Omental fat pad (tissue), 4 donors: Measurements from ENCODE around the gene RPUSD4. TPM values are rescaled to one million over a fixed set of nuclear protein-coding genes. Genes with fewer than 3 reads are reported as not detected.

Experiments used
- ATAC-seq: fragments of 150-250 bp; one replicate; pipeline ENCODE4 v1.9.1; 2016; ENCODE audit warnings: mild to moderate bottlenecking, moderate library complexity; ENCODE audit not compliant: low FRiP score
- DNase-seq: peaks from one replicate; pipeline ENCODE4 v3.0.0-alpha.2; 2019; ENCODE audit warnings: low spot score
- total RNA-seq, 4 donors: library from RNA; depleted of rRNA; stranded (reverse); fragments of >200 nt; gene quantifications; one replicate each; pipeline ENCODE4 v1.1.0, GENCODE V29; 2016
- TF ChIP-seq, protein P1 (sequence below), 3 donors: fragments of 450-650 bp; IDR thresholded peaks; one replicate each; pipeline ENCODE4 v1.5.1; 2016 to 2017; ENCODE audit warnings: antibody characterized with exemption in 3 of 3, mild to moderate bottlenecking in 3 of 3, moderate library complexity in 2 of 3

RPUSD4 gene
- total RNA-seq, 4 donors from 2014 or later: 19.3 to 42.0 (median 24.0) TPM

GRCh38 chr11:126182787-126183445, 28.5 kb downstream of the RPUSD4 start:
- no peak for DNase-seq
- TF ChIP-seq, protein P1, sequence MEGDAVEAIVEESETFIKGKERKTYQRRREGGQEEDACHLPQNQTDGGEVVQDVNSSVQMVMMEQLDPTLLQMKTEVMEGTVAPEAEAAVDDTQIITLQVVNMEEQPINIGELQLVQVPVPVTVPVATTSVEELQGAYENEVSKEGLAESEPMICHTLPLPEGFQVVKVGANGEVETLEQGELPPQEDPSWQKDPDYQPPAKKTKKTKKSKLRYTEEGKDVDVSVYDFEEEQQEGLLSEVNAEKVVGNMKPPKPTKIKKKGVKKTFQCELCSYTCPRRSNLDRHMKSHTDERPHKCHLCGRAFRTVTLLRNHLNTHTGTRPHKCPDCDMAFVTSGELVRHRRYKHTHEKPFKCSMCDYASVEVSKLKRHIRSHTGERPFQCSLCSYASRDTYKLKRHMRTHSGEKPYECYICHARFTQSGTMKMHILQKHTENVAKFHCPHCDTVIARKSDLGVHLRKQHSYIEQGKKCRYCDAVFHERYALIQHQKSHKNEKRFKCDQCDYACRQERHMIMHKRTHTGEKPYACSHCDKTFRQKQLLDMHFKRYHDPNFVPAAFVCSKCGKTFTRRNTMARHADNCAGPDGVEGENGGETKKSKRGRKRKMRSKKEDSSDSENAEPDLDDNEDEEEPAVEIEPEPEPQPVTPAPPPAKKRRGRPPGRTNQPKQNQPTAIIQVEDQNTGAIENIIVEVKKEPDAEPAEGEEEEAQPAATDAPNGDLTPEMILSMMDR (IDR thresholded peaks at IDR 0.05): no peak
- ATAC-seq: no peak

DNA sequence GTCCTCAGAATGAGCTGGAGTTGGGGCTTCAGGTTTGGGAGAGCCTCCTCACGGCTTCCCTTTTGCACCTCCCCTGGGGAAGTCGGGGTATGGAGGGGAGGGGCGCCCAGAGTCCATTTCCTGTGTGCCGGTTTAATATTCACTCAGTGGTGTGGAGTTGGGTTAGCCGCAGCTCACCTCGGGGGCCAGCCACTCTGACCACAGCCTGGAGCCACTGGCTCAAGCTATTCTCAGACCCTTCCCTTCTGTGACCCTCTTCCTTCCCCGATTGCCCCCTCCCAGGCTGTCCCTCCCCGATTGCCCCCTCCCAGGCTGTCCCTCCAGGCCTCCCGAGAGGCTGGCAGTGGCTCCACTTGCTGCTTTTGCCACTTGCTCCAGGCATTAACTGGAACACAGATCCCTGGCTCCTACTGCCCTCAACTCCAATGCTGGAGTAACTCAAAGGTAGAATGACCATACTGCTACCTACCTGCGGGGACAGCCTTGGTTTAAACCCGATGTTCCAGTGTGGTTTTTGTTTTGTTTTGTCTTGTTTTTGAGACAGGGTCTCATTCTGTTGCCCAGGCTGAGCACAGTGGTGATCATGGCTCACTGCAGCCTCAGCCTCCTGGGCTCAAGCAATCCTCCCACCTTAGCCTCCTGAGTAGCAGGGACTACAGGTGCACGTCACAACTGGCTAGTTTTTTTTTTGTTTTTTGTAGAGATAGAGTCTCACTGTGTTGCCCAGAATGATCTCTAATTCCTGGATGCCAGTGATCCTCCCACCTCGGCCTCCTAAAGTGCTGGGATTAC, 29.3 kb downstream of the RPUSD4 start:
- TF ChIP-seq, protein P1 (IDR thresholded peaks at IDR 0.05): no peak
- DNase-seq: no peak
- no peak for ATAC-seq

GRCh38 chr11:126176853-126177470, 34.5 kb downstream of the RPUSD4 start:
- TF ChIP-seq, protein P1 (IDR thresholded peaks at IDR 0.05): no peak

DNA sequence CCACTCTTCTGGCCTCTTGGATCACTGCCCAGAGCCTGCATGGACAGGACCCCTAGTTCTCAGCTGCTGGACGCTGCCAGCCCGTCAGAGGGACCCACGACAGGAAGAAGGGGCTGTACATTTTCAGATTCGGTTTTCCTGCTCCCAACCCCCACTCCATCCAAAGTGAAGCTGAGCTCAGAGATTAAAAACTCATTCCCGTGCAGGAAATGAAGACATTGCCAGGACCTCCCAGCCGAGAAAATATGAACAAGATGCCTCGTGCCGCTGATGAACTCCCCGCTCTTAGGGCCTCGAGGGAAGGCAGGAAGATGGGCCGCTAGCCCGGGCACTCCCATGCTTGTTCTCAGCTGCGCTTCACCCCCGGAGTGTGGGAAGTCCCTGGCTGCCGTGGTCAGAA, 36.1 kb downstream of the RPUSD4 start:
- DNase-seq (no peak), ATAC-seq (peak; percentile 77)
- TF ChIP-seq, protein P1 (IDR thresholded peaks at IDR 0.05): no peak

More at GRCh38 chr11:126176853-126177470, 34.5 kb downstream of the RPUSD4 start:
- no peak for ATAC-seq
- no peak for DNase-seq

DNA sequence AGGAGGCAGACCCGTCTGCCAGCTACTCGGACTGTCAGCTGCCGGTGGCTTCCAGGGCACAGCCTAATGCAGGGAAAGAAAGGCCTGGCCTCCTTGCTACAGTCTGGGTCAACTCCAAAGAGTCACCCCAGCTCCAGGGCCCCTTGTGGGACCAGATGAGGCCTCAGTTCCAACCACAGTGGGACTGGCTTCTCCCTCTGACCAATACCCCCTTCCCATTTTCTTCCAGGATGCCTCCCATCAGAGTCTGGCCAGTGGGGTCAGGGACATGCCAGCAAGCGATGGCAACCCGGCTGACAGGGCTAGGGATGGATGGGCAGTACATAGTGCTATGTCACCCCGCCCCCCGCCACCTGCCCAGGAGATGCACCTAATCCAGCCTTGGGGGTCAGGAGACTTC, 36.6 kb downstream of the RPUSD4 start:
- ATAC-seq (no peak), DNase-seq (no peak)
- TF ChIP-seq, protein P1 (IDR thresholded peaks at IDR 0.05): no peak

GRCh38 chr11:126173257-126173656, 38.2 kb downstream of the RPUSD4 start:
- TF ChIP-seq, protein P1 (IDR thresholded peaks at IDR 0.05): no peak
- ATAC-seq (no peak), DNase-seq (no peak)
